Measurements from ENCODE around the gene AP3B1. TPM values are rescaled to one million over a fixed set of nuclear protein-coding genes. Genes with fewer than 3 reads are reported as not detected.
"Not testable (repeated sequence)": the region's sequence is repeated elsewhere in the genome, so short reads cannot be mapped to it uniquely, and the experiment has no call there.

Gene AP3B1
- total RNA-seq, 6 experiments from 2014 or later = 11.4 to 17.9 (median 12.9) TPM

- Histone ChIP-seq H3K27me3 (no peaks in the 10 kb centered on the region), H3K4me3 (no peak overlapping the region), H3K36me3 (no peaks in the 10 kb centered on the region), H3K27ac (no peak overlapping the region), H3K9me3 (no peaks in the 10 kb centered on the region), H3K4me1 (no peaks in the 10 kb centered on the region)
- TF ChIP-seq CTCF (IDR thresholded peaks at IDR 0.05) = no peak
- intact Hi-C loops (cut with DNase I) = no loop called here
- ATAC-seq = no peak
- 86% methylated on average over 2 of the region's 2 CpGs for WGBS (ENCODE audit: insufficient coverage, low coverage, low lambda C conversion rate, missing lambda C conversion rate)
- no peak for DNase-seq
Observed at GRCh38 chr5:78203815-78204214, 90.7 kb downstream of the AP3B1 start.

GRCh38 chr5:78190402-78190801, 104.1 kb downstream of the AP3B1 start:
- intact Hi-C loops (cut with DNase I) = no loop called here
- WGBS (ENCODE audit: insufficient coverage, low coverage, low lambda C conversion rate, missing lambda C conversion rate) = 100% methylated on average over 1 of the region's 1 CpG

GRCh38 chr5:78188681-78189080, 105.8 kb downstream of the AP3B1 start:
- H3K4me3 ChIP-seq; H3K27me3 ChIP-seq; H3K36me3 ChIP-seq; DNase-seq; H3K4me1 ChIP-seq; ATAC-seq; H3K9me3 ChIP-seq; intact Hi-C loops (cut with DNase I); H3K27ac ChIP-seq: not testable (repeated sequence)
- WGBS (ENCODE audit: insufficient coverage, low coverage, low lambda C conversion rate, missing lambda C conversion rate) = 100% methylated on average over 4 of the region's 4 CpGs

More at GRCh38 chr5:78190402-78190801, 104.1 kb downstream of the AP3B1 start:
- no peaks in the 10 kb centered on the region for H3K4me1 ChIP-seq
- H3K27me3 ChIP-seq = no peaks in the 10 kb centered on the region
- no peaks in the 10 kb centered on the region for H3K9me3 ChIP-seq
- H3K36me3 ChIP-seq = no peaks in the 10 kb centered on the region
- no peak for TF ChIP-seq POLR2A (IDR thresholded peaks at IDR 0.05)
- TF ChIP-seq CTCF (IDR thresholded peaks at IDR 0.05) = no peak
- DNase-seq (no peak), ATAC-seq (no peak)
- no peak overlapping the region for H3K27ac ChIP-seq
- no peak overlapping the region for H3K4me3 ChIP-seq

- intact Hi-C loops (cut with DNase I) = no loop called here
- no peak for DNase-seq
- Histone ChIP-seq H3K36me3 (no peaks in the 10 kb centered on the region), H3K4me1 (no peaks in the 10 kb centered on the region), H3K27ac (no peak overlapping the region), H3K27me3 (no peaks in the 10 kb centered on the region), H3K9me3 (no peaks in the 10 kb centered on the region), H3K4me3 (no peak overlapping the region)
- TF ChIP-seq POLR2A (IDR thresholded peaks at IDR 0.05) = no peak
- TF ChIP-seq CTCF (IDR thresholded peaks at IDR 0.05) = no peak
- no peak for ATAC-seq
Observed at GRCh38 chr5:78187172-78187571, 107.3 kb downstream of the AP3B1 start.

- H3K4me3 ChIP-seq = no peak overlapping the region
- 95% methylated on average over 3 of the region's 3 CpGs for WGBS (ENCODE audit: insufficient coverage, low coverage, low lambda C conversion rate, missing lambda C conversion rate)
- H3K9me3 ChIP-seq = no peaks in the 10 kb centered on the region
- ATAC-seq (no peak), DNase-seq (no peak)
- no peaks in the 10 kb centered on the region for H3K27me3 ChIP-seq
- TF ChIP-seq CTCF (IDR thresholded peaks at IDR 0.05) = no peak
- no peak for TF ChIP-seq POLR2A (IDR thresholded peaks at IDR 0.05)
- intact Hi-C loops (cut with DNase I) = no loop called here
- H3K36me3 ChIP-seq = no peaks in the 10 kb centered on the region
- no peaks in the 10 kb centered on the region for H3K4me1 ChIP-seq
- no peak overlapping the region for H3K27ac ChIP-seq
Observed at GRCh38 chr5:78182838-78183237, 111.7 kb downstream of the AP3B1 start.
